Loucy (cell line): ENCODE measurements around the gene HRH1.

Experiments used
- CTCF ChIP-seq: fragments of 200-600 bp; sonication (generic); conservative IDR thresholded peaks from 2 replicates; pipeline ENCODE4 v1.5.1; 2014; ENCODE audit warnings: mild to moderate bottlenecking, antibody characterized with exemption, low read length
- EZH2phosphoT487 ChIP-seq: fragments of 200-600 bp; IDR thresholded peaks from 2 replicates; pipeline ENCODE4 v1.6.1; 2018; ENCODE audit warnings: antibody characterized with exemption, mild to moderate bottlenecking, moderate library complexity, borderline replicate concordance

DNA sequence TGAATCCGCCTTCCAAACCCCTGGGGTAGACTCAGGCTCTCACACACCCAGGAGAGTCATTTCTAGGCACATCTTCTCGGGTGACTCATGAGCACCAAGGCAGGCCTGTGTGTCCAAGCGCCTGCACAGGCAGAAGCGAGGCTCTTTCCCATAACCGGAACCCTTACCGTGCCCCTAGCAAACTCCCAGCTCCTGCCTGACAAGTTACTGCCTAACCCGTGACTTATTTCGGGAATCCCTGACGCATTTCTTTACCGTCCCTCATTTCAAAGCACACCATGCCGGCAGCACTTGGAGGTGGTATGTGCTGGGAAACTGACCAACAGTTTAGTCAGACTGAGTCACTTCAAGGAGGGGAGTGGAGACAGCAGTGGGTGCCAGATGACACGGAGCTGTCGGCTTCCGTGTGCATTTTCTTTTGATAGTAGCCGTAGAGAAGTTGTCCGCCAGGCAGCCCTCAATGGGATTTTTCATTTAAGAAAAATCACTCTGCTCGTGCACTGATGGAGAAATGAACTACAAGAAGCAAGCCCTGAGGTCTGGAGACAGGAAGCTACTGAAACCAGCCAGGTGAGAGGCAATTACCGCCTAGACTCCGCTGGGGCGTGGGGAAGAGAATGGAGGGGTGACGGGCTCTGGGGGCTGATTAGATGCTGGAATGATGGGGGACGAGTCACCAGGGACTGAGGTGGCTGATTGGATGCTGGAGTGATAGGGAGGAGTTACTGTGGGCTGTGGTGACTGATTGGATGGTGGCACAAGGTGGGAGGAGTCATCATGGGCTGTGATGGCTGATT is 17.3 kb upstream of the HRH1 start:
- no peak for TF ChIP-seq CTCF
- no peak for TF ChIP-seq EZH2phosphoT487
